Measurements from ENCODE around the gene KCNJ1. TPM values are rescaled to one million over a fixed set of nuclear protein-coding genes. Genes with fewer than 3 reads are reported as not detected.

KCNJ1 gene
- total RNA-seq, 1 donor from 2014 or later = not detected

DNA sequence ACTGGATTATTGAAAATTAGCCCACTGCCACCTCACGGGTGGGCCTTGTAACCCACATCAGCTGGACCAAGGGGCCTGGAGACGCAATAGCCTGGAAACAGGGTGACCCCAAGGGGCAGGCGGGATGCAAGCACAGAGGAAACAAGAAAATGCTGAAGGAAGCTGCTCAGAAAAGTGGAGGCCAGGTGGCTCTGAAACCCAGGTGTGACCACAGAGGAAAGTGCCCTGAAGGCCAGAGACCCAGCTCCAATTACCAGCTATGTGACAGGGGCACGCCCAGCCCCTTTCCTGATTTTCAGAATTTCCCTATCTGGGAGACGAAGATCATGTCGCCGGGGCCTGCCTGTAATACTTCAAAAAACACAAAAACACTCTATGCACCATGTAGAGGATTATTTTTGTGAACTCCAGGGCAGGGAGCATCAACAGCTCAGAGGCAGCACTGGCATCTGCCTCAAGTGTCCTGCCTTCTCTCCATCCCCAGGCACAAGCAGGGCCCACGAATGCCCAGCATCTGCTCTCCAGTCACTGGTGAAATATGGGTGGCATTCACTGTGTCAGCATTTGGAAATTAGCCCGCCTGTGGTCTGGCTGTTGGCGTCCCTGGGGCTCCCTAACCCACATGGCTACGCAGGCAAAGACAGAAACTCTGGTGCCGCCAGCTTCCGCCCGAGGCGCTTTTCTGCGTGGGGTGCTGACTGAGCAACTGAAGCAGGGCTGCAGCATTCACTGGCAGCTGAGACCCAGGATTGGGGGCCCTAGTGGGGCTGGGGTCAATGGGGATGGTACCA lies 6.3 kb downstream of the KCNJ1 start:
- no peak for ATAC-seq (ENCODE audit: poor library complexity)
- DNase-seq = no peak
- intact Hi-C loops (cut with DNase I) = no loop called here

DNA sequence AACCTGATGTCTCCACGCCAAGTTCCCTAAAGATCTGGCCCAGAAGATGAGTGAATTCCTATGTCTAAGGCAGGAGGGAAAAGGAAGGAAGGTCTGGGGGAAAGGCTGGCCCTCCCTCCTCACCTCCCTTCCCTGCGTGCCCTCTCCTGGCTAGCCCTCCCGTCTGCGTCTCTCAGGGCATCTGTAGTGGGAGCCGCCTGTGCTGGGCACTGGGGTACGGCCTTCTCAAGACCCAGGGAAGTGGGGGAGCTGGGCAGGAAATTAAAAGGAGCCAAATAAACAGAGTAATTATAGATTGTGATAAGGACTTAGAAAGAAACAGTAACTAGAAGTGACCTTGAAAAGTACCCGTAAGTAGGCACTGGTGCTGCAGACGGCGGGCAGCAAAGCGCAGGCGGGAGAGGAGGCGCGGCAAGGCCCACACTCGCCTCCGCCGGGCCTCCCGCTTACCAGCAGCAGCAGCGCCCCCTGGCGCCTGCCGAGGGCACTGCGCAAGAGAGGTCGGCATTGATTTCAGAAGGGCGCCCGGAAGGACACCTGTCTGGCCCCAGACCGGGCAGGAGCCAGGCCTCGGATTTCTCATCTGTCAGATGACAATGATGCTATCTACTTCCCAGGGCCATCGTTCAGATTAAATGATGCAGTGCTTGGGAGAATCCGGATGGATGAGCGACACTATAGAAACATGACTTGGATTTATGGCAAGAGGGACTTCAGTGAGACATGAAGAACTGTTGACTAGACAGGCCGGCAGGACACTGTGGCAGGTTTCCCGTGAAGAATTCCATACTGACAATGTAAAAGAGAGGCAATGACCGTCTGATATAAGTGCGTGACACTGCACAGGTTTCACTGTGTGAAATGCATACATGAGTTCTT lies 7.3 kb downstream of the KCNJ1 start:
- intact Hi-C loops (cut with DNase I) = no loop called here
- DNase-seq = peak; percentile 86
- peak; percentile 93 for ATAC-seq (ENCODE audit: poor library complexity)

DNA sequence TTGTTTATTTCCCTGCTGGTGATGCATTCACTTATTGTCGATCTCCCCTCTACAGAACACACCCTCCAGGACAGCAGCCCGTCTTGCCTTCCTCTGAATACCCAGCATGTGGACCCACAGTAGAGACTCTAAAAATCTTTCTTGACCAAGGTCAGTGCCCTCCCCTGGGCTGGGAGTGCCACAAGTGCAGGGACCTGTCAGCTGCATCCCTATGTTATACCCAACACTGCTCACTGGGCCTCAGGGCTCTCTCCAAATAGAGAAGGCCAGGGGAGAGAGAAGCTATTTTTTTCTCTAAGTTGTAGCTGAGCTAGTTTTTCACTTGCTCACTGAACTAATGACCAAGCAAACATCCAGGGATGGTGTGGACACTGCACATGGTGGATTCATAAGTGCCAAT lies 9.8 kb downstream of the KCNJ1 start:
- DNase-seq (no peak), ATAC-seq (ENCODE audit: poor library complexity) (no peak)
- intact Hi-C loops (cut with DNase I) = no loop called here

DNA sequence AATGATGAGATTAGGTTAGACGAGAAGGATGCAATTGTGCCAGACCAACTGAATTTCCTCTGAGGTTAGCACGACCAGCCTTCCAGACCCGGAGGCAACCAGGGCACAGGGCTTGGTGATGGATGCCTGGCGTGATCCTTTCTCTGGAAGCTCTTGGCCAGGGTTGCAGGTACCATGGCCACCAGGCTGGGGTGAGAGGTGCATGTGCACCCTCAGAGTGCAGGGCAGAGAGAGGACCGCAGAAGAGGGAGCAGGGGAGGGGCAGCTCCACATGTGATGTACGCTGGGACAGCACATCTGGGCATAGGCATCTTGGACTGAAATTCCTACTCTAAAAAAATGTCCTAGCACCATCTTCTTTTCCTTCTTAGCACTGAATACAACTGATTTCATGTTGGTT lies 10.9 kb downstream of the KCNJ1 start:
- intact Hi-C loops (cut with DNase I) = no loop called here
- no peak for ATAC-seq (ENCODE audit: poor library complexity)
- no peak for DNase-seq

DNA sequence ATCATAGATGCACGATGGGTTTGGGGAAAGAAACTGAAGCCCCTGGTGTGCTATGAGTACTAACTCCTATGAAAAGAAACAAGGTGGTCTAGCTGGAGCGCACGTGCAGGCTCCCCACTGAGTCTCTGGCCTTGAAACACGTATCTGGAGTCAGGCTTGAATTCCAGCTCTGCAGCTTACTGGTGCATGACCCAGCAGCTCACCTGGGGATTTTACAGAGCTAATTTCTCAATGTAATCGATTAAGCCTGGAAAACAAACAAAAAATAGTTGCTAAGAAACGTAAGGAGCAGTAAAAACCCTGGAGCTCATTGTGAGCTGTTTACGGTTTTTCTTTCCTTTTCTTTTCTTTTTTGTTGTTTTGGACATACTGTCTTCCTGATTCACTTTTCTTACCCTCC lies 12.3 kb downstream of the KCNJ1 start:
- intact Hi-C loops (cut with DNase I) = no loop called here
- DNase-seq (no peak), ATAC-seq (ENCODE audit: poor library complexity) (no peak)

DNA sequence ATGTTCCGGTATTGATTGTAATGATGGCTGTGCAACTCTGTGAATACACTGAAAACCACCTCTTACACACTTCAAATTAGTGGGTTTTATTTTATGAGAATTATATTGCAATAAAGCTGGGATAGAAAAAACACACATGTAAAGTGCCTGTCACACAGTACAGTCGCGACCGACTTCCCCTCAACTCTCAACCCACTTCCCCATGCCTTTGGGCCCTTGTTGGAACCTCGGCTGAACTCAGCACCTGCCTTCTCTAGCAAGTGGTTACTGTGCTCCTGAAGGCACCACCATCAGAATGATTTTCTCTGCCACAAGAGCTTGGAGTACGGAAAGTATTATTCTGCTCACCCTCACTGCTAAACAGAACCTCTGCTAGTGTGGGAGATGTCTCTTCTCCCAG lies 13.5 kb downstream of the KCNJ1 start:
- no peak for ATAC-seq (ENCODE audit: poor library complexity)
- intact Hi-C loops (cut with DNase I) = no loop called here
- no peak for DNase-seq

DNA sequence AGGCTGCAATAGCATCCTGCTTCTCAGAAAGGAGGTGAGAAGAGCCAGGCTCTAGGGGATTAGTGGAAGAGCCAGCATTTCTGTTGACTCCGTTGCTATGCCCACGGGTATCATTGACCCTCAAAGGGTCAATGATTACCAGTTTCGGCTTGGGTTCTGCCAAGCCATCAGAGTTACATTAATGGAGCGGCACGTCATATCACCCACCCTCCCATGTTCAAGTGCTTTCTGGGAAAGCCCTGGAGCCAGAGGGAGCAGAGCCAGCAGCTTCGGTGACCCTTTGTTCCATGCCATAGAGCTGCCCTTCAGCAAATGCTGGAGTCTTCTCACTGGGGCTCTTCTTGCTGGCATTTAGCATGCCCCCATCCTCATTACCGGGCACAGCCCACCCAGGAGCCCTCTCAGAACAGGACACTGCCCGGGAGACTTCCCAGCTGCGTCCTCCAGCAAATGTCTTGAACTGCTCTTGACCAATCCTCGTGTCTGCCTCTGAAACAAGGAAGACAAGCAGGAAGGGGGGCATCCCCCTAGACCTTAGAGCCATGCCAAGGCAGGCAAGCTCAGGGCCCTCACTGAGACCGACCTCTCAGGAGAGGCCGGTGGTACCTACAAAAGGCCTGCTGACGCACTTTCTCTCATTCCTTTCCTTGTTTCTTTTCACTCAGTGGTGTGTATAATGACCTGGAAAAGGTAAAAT lies 14.6 kb downstream of the KCNJ1 start:
- DNase-seq = peak; percentile 50
- intact Hi-C loops (cut with DNase I) = no loop called here
- peak; percentile 88 for ATAC-seq (ENCODE audit: poor library complexity)

DNA sequence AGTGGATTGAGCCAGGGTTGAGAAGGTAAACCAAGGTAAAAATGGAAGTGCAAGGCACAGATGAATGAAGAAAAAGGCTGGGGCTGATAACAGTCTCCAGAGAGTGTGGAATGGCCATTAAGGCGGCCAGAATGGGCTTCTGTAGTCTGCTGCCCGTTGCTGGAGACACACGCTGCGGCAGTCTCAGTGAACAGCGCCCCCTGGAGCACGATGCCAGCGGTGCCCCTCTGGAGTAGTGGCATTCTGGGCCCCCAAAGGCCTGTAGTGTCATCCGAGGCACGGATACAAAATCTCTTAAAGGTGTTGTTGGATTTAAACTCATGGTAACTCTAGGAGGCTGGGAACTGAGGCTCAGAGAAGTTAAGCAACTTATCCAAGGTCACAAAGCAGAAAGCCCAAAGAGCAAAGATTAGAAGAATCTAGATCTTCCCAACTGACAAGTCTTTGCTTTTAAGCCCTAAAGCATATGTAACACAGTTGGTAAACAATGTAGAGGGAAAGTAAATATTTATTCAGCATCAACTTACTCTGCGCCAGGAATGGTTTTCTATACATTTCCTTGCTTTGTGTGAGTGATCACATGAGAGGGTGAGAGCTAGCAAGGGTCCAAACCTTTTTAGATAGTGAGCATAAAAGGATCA lies 18.2 kb downstream of the KCNJ1 start:
- DNase-seq = peak; percentile 81
- intact Hi-C loops (cut with DNase I) = no loop called here
- no peak for ATAC-seq (ENCODE audit: poor library complexity)

DNA sequence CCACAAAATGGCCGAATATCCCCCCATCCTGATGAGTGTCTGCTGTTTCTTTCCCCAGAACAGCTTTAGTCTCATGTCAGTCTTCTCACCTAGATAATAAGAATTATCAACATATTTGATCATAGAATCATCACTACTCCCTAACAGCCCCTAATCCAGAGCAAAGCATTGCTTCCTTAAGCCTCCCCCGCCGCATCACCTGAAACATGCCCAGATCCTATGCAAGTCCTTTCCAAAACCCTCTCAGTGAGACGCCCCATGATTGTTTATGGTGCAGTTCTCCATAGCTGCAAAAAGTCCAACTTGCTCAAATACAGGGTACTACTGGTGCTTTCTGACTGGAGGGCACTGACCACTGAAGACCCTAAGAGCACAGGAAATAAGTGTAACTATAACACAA lies 20.1 kb downstream of the KCNJ1 start:
- DNase-seq = no peak
- no peak for ATAC-seq (ENCODE audit: poor library complexity)
- intact Hi-C loops (cut with DNase I) = no loop called here

DNA sequence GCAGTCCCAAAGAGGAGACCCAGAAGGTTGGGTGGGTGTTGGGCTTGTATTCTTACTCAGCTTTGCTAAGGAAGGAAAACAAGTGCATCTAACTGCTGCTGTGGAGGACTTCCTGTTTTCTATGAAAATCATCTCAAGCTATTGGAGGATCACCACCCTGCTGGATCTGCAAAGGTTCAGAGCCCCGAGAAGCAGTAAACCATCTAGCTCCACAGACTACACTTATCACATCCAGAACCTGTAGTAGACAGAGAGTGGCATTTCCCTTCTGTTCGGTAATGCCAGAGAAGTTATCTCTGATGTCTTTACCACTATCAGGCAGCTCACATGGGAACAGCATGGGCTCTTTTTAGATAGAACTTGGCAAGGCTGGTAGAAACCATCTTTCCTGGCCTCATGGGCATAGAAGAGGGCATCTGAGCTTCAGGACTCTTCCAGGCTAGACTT lies 21.7 kb downstream of the KCNJ1 start:
- ATAC-seq (ENCODE audit: poor library complexity) = peak; percentile 80
- intact Hi-C loops (cut with DNase I) = no loop called here
- no peak for DNase-seq

DNA sequence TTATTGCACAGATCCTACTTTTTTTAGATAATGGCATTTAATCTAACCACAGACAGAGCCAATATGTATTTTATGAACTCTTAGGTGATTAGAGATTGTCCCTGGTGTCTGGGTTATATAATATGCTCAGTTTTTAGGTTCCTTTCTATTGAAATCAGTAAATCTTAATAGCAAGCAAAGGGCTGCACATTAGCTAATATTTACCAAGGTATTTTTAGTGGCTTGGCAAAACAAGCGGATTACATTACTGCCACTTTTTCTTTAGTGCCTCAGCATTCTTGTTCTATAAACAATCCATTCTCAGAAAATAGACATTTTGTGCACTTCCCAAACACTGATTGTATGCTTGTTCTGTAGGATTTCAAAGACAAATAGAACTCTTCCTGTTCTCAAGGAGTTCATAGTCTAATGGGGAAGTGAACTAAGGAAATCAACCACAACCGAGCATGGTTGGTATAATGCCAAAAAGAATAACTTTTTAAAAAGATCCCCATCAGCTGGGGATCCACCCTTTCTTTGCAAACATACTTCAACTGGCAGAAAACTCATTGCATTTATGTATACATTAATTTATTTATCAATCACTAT lies 23.8 kb downstream of the KCNJ1 start:
- intact Hi-C loops (cut with DNase I) = no loop called here
- DNase-seq (no peak), ATAC-seq (ENCODE audit: poor library complexity) (no peak)

DNA sequence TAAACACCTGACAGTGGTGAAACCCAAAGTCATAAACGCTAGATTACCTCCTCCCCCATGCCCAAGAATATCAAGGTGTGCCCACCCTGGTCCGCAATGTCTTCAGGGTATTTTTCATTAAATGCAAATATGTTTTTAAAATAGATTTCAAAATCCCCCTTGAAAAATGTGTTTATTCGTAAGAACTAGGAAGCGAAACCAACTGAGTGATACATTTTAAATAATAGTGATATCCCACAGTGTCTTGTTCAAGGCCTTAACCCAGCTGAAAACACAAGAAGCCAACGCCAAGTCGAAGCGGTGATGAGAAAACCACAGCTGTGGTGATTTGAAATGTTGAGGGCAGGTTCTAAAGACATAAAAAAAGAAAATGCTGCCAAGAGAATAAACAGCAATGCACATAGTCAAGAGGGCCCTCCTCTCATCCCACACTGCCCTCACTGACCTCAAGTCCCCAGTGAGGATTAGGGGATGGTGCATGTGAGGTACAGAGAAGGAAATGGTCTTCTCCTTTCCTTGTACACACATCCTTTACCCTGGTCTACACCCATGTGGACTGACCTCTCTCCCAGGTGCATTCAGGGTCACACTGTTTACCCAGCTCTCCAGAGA lies 25.5 kb downstream of the KCNJ1 start:
- DNase-seq (no peak), ATAC-seq (ENCODE audit: poor library complexity) (no peak)
- intact Hi-C loops (cut with DNase I) = no loop called here

DNA sequence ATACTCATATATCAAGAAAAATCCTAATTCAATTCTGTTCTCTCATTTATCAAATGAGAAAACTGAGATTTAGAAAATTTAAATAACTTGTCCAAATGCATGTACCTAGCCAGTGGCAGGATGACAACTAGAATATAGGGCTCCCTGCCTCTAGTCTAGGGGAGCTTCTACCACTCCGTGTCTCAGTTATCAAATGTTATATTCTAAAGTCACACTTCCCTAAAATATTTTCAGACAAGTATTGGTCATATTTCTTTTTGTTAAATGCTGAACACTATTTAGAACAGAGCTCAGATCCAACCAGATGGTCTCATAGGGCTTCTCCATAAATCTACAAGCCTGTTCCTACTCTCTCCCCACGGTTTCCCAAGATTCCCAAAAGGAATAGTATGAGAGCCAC lies 26.3 kb downstream of the KCNJ1 start:
- no peak for ATAC-seq (ENCODE audit: poor library complexity)
- intact Hi-C loops (cut with DNase I) = no loop called here

DNA sequence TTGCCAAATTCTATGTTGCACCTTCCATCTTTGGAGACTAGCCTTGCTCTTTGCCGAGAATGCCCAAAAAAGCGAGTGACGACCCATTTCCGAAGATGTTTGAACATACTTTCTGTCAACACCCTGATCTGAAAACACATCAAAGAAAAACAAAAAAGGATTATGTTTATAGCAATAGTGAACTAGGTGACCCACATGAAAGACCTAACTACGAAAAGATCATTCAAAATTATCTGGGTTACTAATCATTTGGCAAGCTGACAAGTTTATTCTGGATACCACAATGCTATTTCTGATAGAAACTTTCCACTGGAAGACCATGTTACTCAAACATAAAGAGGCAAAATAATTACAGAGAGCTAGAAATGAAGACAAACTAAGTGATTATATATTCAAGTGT lies 27.0 kb downstream of the KCNJ1 start:
- ATAC-seq (ENCODE audit: poor library complexity) (no peak), DNase-seq (no peak)
- intact Hi-C loops (cut with DNase I) = no loop called here

More for the DNA sequence above, 26.3 kb downstream of the KCNJ1 start:
- DNase-seq = no peak

DNA sequence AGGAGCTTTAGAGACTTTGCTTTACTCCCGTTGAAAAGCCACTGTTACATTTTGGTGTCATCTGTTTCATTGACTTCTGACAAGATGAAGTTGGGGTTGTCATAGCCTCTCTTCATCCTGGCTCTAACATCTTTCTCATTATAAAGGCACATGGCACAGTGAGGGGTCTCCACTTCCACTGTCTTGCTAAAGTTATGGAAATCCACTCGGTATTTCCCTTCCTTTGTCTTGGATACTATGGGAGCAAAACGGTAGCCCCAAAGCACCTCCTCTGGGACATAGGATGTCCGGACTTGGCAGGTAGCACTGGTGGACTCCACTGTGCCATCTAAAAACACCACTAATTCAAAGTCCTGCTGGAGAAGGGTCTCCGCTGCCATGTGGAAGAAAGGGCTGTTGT lies 28.0 kb downstream of the KCNJ1 start:
- ATAC-seq (ENCODE audit: poor library complexity) (no peak), DNase-seq (no peak)
- intact Hi-C loops (cut with DNase I) = no loop called here

DNA sequence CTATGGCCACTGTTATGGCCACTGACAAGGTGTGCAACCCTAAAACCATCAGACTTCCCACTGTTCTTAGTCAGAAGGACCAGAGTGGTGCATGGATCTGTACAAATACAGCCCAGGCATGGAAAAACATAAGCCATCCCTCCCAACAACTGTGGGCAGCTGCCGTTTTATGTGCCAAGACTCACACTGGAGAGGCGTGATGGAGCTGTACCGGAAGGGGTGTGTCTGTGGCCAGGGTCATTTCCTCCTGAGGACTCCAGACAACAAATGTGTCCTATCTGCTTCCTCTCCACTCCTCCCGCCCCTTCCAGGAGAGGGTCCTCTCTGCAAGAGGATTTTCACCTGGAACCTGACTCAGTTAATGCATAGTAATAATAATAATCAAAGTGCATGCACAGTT lies 29.5 kb downstream of the KCNJ1 start:
- intact Hi-C loops (cut with DNase I) = no loop called here
- no peak for DNase-seq
- no peak for ATAC-seq (ENCODE audit: poor library complexity)

DNA sequence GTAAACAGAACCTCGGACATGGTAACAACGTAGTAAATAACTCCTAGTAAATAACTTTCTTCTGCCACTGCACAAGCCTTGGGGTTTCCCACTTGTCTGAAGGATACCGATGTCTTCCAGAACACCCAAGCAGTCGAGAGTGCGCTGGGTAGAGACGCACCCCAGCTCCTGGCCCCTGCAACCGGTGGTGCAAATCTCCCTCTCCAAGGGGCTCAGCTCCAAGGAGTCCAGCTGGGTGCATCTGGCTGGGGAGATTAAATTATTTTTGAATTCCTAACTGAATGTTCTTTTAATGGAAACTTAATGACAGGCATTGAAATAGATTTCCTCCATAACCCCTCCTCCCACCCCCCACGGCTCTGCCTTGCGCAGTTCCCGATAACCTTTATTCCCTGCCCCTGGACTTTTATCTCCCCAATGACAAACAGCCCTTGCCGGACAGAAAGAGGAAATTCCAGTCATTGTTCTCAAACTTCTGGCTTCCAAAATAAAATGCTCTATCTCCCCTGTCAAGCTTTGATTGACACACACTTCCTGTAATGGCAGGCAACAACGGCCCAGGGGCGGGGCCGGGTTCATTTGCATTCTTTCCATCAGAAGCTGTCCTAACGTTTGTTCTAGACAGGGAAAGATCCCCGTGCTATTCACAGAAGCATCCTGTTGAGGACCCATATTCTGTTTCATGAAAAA lies 31.2 kb downstream of the KCNJ1 start:
- intact Hi-C loops (cut with DNase I) = no loop called here
- peak; percentile 73 for DNase-seq
- peak; percentile 72 for ATAC-seq (ENCODE audit: poor library complexity)

DNA sequence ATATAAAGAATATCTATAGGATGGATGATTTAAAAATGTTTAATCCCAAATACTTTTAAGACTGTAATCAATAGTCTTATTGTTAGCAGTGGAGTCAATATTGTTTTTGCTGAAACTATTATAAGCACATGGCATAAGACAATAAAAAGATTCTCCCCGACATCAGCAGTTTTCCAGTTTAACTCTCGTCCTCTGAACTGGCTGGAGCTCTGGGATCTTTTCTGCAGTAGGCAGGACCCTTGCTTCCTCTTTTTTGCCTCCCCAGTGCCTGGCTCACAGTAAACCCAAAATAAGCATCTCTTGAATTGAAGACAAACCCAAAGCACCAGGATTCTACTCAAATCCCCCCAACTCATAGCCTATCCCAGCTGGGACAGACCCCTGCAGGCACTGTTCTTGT lies 32.9 kb downstream of the KCNJ1 start:
- intact Hi-C loops (cut with DNase I) = loop anchor here (5.0 kb wide), 3 partner anchors 202 to 662 kb away; no protein-coding TSS in a partner anchor
- no peak for ATAC-seq (ENCODE audit: poor library complexity)
- no peak for DNase-seq

All from Right ventricle myocardium superior (tissue), 1 donor.